ENCODE measurements around the gene GCN1. TPM values are rescaled to one million over a fixed set of nuclear protein-coding genes. Genes with fewer than 3 reads are reported as not detected.

The GCN1 gene
- total RNA-seq, 1 donor from 2014 or later = 92.3 TPM

- H3K9me3 Mint-ChIP-seq (ENCODE audit: low read depth) = no peaks in the 10 kb centered on the region
- H3K27ac Mint-ChIP-seq (ENCODE audit: unreplicated experiment) = no peak overlapping the region
- H3K4me3 Mint-ChIP-seq (ENCODE audit: unreplicated experiment) = no peak overlapping the region
- no peak for TF ChIP-seq CTCF (IDR thresholded peaks at IDR 0.05)
- H3K36me3 Mint-ChIP-seq (ENCODE audit: low read depth) = peaks cover 46% of the 10 kb centered on the region
- no peak for DNase-seq (ENCODE audit: low spot score)
- H3K4me1 Mint-ChIP-seq (ENCODE audit: low read depth) = no peaks in the 10 kb centered on the region
- no peaks in the 10 kb centered on the region for H3K27me3 Mint-ChIP-seq (ENCODE audit: low read depth)
These were observed 22.5 kb downstream of the GCN1 start for GRCh38 chr12:120172053-120172452.

- no peak for DNase-seq (ENCODE audit: low spot score)
- H3K36me3 Mint-ChIP-seq (ENCODE audit: low read depth) = peaks cover 37% of the 10 kb centered on the region
- no peaks in the 10 kb centered on the region for H3K9me3 Mint-ChIP-seq (ENCODE audit: low read depth)
- no peaks in the 10 kb centered on the region for H3K27me3 Mint-ChIP-seq (ENCODE audit: low read depth)
- no peak overlapping the region for H3K27ac Mint-ChIP-seq (ENCODE audit: unreplicated experiment)
- TF ChIP-seq CTCF (IDR thresholded peaks at IDR 0.05) = no peak
- no peaks in the 10 kb centered on the region for H3K4me1 Mint-ChIP-seq (ENCODE audit: low read depth)
- H3K4me3 Mint-ChIP-seq (ENCODE audit: unreplicated experiment) = no peak overlapping the region
These were observed 23.9 kb downstream of the GCN1 start for GRCh38 chr12:120170631-120171030.

- Mint-ChIP-seq H3K36me3 (ENCODE audit: low read depth) (peaks cover 36% of the 10 kb centered on the region), H3K27ac (ENCODE audit: unreplicated experiment) (no peak overlapping the region), H3K9me3 (ENCODE audit: low read depth) (no peaks in the 10 kb centered on the region), H3K4me1 (ENCODE audit: low read depth) (no peaks in the 10 kb centered on the region), H3K4me3 (ENCODE audit: unreplicated experiment) (no peak overlapping the region), H3K27me3 (ENCODE audit: low read depth) (no peaks in the 10 kb centered on the region)
- TF ChIP-seq CTCF (IDR thresholded peaks at IDR 0.05) = no peak
- no peak for DNase-seq (ENCODE audit: low spot score)
These were observed 24.6 kb downstream of the GCN1 start for GRCh38 chr12:120169946-120170345.

GRCh38 chr12:120168337-120168736 lies 26.2 kb downstream of the GCN1 start:
- Mint-ChIP-seq H3K4me1 (ENCODE audit: low read depth) (no peaks in the 10 kb centered on the region), H3K4me3 (ENCODE audit: unreplicated experiment) (no peak overlapping the region), H3K27me3 (ENCODE audit: low read depth) (no peaks in the 10 kb centered on the region), H3K27ac (ENCODE audit: unreplicated experiment) (no peak overlapping the region), H3K9me3 (ENCODE audit: low read depth) (no peaks in the 10 kb centered on the region), H3K36me3 (ENCODE audit: low read depth) (peaks cover 34% of the 10 kb centered on the region)
- no peak for TF ChIP-seq CTCF (IDR thresholded peaks at IDR 0.05)
- no peak for DNase-seq (ENCODE audit: low spot score)

GRCh38 chr12:120167529-120168095 lies 26.9 kb downstream of the GCN1 start:
- no peak for TF ChIP-seq CTCF (IDR thresholded peaks at IDR 0.05)
- Mint-ChIP-seq H3K27ac (ENCODE audit: unreplicated experiment) (no peak overlapping the region), H3K36me3 (ENCODE audit: low read depth) (peaks cover 37% of the 10 kb centered on the region), H3K9me3 (ENCODE audit: low read depth) (no peaks in the 10 kb centered on the region), H3K27me3 (ENCODE audit: low read depth) (no peaks in the 10 kb centered on the region), H3K4me3 (ENCODE audit: unreplicated experiment) (no peak overlapping the region), H3K4me1 (ENCODE audit: low read depth) (no peaks in the 10 kb centered on the region)
- no peak for DNase-seq (ENCODE audit: low spot score)
